Liver (tissue), 3 donors: ENCODE results near the gene ACACA.

ENCODE experiments used
- ATF3 ChIP-seq: IDR thresholded peaks from 2 replicates; pipeline ENCODE4 v1.6.1; 2016; ENCODE audit warnings: antibody characterized with exemption
- CTCF ChIP-seq: fragments of 150-350 bp; IDR thresholded peaks from 2 replicates; pipeline ENCODE4 v1.5.1; 2017; ENCODE audit warnings: improper control_type of control experiment, low read depth, low read length; ENCODE audit not compliant: missing input control
- SP1 ChIP-seq: IDR thresholded peaks from 2 replicates; pipeline ENCODE4 v1.6.1; 2018; ENCODE audit warnings: antibody characterized with exemption, mild to moderate bottlenecking
- donor health status: healthy.
- donor health status: healthy.

GRCh38 chr17:37056622-37057021 lies 350.0 kb downstream of the ACACA start:
- TF ChIP-seq CTCF (no peak), SP1 (no peak), ATF3 (no peak)
